ENCODE data around the gene IMMP1L. TPM values are rescaled to one million over a fixed set of nuclear protein-coding genes. Genes with fewer than 3 reads are reported as not detected.

Gene IMMP1L
- total RNA-seq, 1 donor from 2014 or later, result 22.3 TPM

- Mint-ChIP-seq H3K27me3 (ENCODE audit: insufficient read depth) (no peaks in the 10 kb centered on the region), H3K4me1 (ENCODE audit: low read depth) (no peaks in the 10 kb centered on the region), H3K9me3 (peaks cover 3% of the 10 kb centered on the region), H3K4me3 (no peak overlapping the region), H3K27ac (no peak overlapping the region), H3K36me3 (ENCODE audit: low read depth) (peaks cover 25% of the 10 kb centered on the region)
- no peak for DNase-seq (ENCODE audit: low spot score)
- intact Hi-C loops (cut with micrococcal nuclease), result no loop called here
These were observed 58.6 kb downstream of the IMMP1L start for GRCh38 chr11:31450841-31451240.

GRCh38 chr11:31449040-31449439 is 60.4 kb downstream of the IMMP1L start:
- Mint-ChIP-seq H3K9me3 (peaks cover 3% of the 10 kb centered on the region), H3K27ac (no peak overlapping the region), H3K4me1 (ENCODE audit: low read depth) (no peaks in the 10 kb centered on the region), H3K4me3 (no peak overlapping the region), H3K27me3 (ENCODE audit: insufficient read depth) (no peaks in the 10 kb centered on the region), H3K36me3 (ENCODE audit: low read depth) (peaks cover 25% of the 10 kb centered on the region)
- no peak for DNase-seq (ENCODE audit: low spot score)
- intact Hi-C loops (cut with micrococcal nuclease), result no loop called here

- intact Hi-C loops (cut with micrococcal nuclease), result no loop called here
- no peak overlapping the region for H3K4me3 Mint-ChIP-seq
- no peak for DNase-seq (ENCODE audit: low spot score)
These were observed 63.8 kb downstream of the IMMP1L start for GRCh38 chr11:31445621-31446020.

GRCh38 chr11:31443802-31444201 is 65.6 kb downstream of the IMMP1L start:
- intact Hi-C loops (cut with micrococcal nuclease), result no loop called here
- Mint-ChIP-seq H3K27me3 (ENCODE audit: insufficient read depth) (no peaks in the 10 kb centered on the region), H3K9me3 (peaks cover 3% of the 10 kb centered on the region), H3K36me3 (ENCODE audit: low read depth) (peaks cover 11% of the 10 kb centered on the region), H3K27ac (no peak overlapping the region), H3K4me1 (ENCODE audit: low read depth) (no peaks in the 10 kb centered on the region), H3K4me3 (no peak overlapping the region)
- DNase-seq (ENCODE audit: low spot score), result no peak

More at GRCh38 chr11:31445621-31446020, 63.8 kb downstream of the IMMP1L start:
- Mint-ChIP-seq H3K9me3 (peaks cover 3% of the 10 kb centered on the region), H3K36me3 (ENCODE audit: low read depth) (peaks cover 14% of the 10 kb centered on the region), H3K27me3 (ENCODE audit: insufficient read depth) (no peaks in the 10 kb centered on the region), H3K27ac (no peak overlapping the region), H3K4me1 (ENCODE audit: low read depth) (no peaks in the 10 kb centered on the region)

GRCh38 chr11:31442086-31442485 is 67.3 kb downstream of the IMMP1L start:
- DNase-seq (ENCODE audit: low spot score), result no peak
- Mint-ChIP-seq H3K36me3 (ENCODE audit: low read depth) (peaks cover 5% of the 10 kb centered on the region), H3K9me3 (peaks cover 8% of the 10 kb centered on the region), H3K4me1 (ENCODE audit: low read depth) (peaks cover 14% of the 10 kb centered on the region), H3K27ac (no peak overlapping the region), H3K4me3 (no peak overlapping the region), H3K27me3 (ENCODE audit: insufficient read depth) (no peaks in the 10 kb centered on the region)
- intact Hi-C loops (cut with micrococcal nuclease), result no loop called here

GRCh38 chr11:31441296-31441695 is 68.1 kb downstream of the IMMP1L start:
- no peak for DNase-seq (ENCODE audit: low spot score)
- no peak overlapping the region for H3K4me3 Mint-ChIP-seq
- H3K36me3 Mint-ChIP-seq (ENCODE audit: low read depth), result peaks cover 4% of the 10 kb centered on the region
- intact Hi-C loops (cut with micrococcal nuclease), result no loop called here
- H3K27me3 Mint-ChIP-seq (ENCODE audit: insufficient read depth), result no peaks in the 10 kb centered on the region
- peaks cover 18% of the 10 kb centered on the region for H3K4me1 Mint-ChIP-seq (ENCODE audit: low read depth)
- peaks cover 7% of the 10 kb centered on the region for H3K9me3 Mint-ChIP-seq
- H3K27ac Mint-ChIP-seq, result no peak overlapping the region

GRCh38 chr11:31437742-31438435 is 71.5 kb downstream of the IMMP1L start:
- no peak for DNase-seq (ENCODE audit: low spot score)
- peaks cover 18% of the 10 kb centered on the region for H3K4me1 Mint-ChIP-seq (ENCODE audit: low read depth)
- no peaks in the 10 kb centered on the region for H3K27me3 Mint-ChIP-seq (ENCODE audit: insufficient read depth)
- H3K4me3 Mint-ChIP-seq, result no peak overlapping the region
- peak overlapping the region; percentile 62 for H3K27ac Mint-ChIP-seq
- H3K36me3 Mint-ChIP-seq (ENCODE audit: low read depth), result no peaks in the 10 kb centered on the region
- intact Hi-C loops (cut with micrococcal nuclease), result no loop called here
- peaks cover 7% of the 10 kb centered on the region for H3K9me3 Mint-ChIP-seq

- Mint-ChIP-seq H3K4me1 (ENCODE audit: low read depth) (peaks cover 18% of the 10 kb centered on the region), H3K4me3 (no peak overlapping the region), H3K27ac (no peak overlapping the region), H3K27me3 (ENCODE audit: insufficient read depth) (no peaks in the 10 kb centered on the region), H3K36me3 (ENCODE audit: low read depth) (peaks cover 7% of the 10 kb centered on the region), H3K9me3 (peaks cover 7% of the 10 kb centered on the region)
- DNase-seq (ENCODE audit: low spot score), result no peak
- intact Hi-C loops (cut with micrococcal nuclease), result no loop called here
These were observed 75.6 kb downstream of the IMMP1L start for GRCh38 chr11:31433851-31434250.

GRCh38 chr11:31424652-31425051 is 84.8 kb downstream of the IMMP1L start:
- no peak for DNase-seq (ENCODE audit: low spot score)
- no peak overlapping the region for H3K4me3 Mint-ChIP-seq
- H3K27ac Mint-ChIP-seq, result no peak overlapping the region
- peaks cover 1% of the 10 kb centered on the region for H3K36me3 Mint-ChIP-seq (ENCODE audit: low read depth)
- no peaks in the 10 kb centered on the region for H3K27me3 Mint-ChIP-seq (ENCODE audit: insufficient read depth)
- no peaks in the 10 kb centered on the region for H3K9me3 Mint-ChIP-seq
- intact Hi-C loops (cut with micrococcal nuclease), result no loop called here
- no peaks in the 10 kb centered on the region for H3K4me1 Mint-ChIP-seq (ENCODE audit: low read depth)

- Mint-ChIP-seq H3K27ac (no peak overlapping the region), H3K36me3 (ENCODE audit: low read depth) (peaks cover 1% of the 10 kb centered on the region), H3K4me1 (ENCODE audit: low read depth) (no peaks in the 10 kb centered on the region), H3K27me3 (ENCODE audit: insufficient read depth) (no peaks in the 10 kb centered on the region), H3K9me3 (no peaks in the 10 kb centered on the region), H3K4me3 (no peak overlapping the region)
- intact Hi-C loops (cut with micrococcal nuclease), result no loop called here
- DNase-seq (ENCODE audit: low spot score), result no peak
These were observed 86.7 kb downstream of the IMMP1L start for GRCh38 chr11:31422703-31423102.

- Mint-ChIP-seq H3K4me3 (no peak overlapping the region), H3K27me3 (ENCODE audit: insufficient read depth) (no peaks in the 10 kb centered on the region), H3K9me3 (no peaks in the 10 kb centered on the region), H3K27ac (no peak overlapping the region), H3K36me3 (ENCODE audit: low read depth) (peaks cover 1% of the 10 kb centered on the region), H3K4me1 (ENCODE audit: low read depth) (no peaks in the 10 kb centered on the region)
- no peak for DNase-seq (ENCODE audit: low spot score)
- intact Hi-C loops (cut with micrococcal nuclease), result no loop called here
These were observed 87.6 kb downstream of the IMMP1L start for GRCh38 chr11:31421820-31422219.

GRCh38 chr11:31419669-31420068 is 89.8 kb downstream of the IMMP1L start:
- DNase-seq (ENCODE audit: low spot score), result no peak
- H3K4me1 Mint-ChIP-seq (ENCODE audit: low read depth), result no peaks in the 10 kb centered on the region
- H3K27ac Mint-ChIP-seq, result no peak overlapping the region
- intact Hi-C loops (cut with micrococcal nuclease), result no loop called here
- no peaks in the 10 kb centered on the region for H3K36me3 Mint-ChIP-seq (ENCODE audit: low read depth)
- H3K27me3 Mint-ChIP-seq (ENCODE audit: insufficient read depth), result no peaks in the 10 kb centered on the region
- no peak overlapping the region for H3K4me3 Mint-ChIP-seq
- no peaks in the 10 kb centered on the region for H3K9me3 Mint-ChIP-seq

- Mint-ChIP-seq H3K27me3 (ENCODE audit: insufficient read depth) (no peaks in the 10 kb centered on the region), H3K36me3 (ENCODE audit: low read depth) (no peaks in the 10 kb centered on the region), H3K9me3 (no peaks in the 10 kb centered on the region), H3K4me3 (no peak overlapping the region), H3K27ac (no peak overlapping the region), H3K4me1 (ENCODE audit: low read depth) (no peaks in the 10 kb centered on the region)
- intact Hi-C loops (cut with micrococcal nuclease), result no loop called here
- no peak for DNase-seq (ENCODE audit: low spot score)
These were observed 90.3 kb downstream of the IMMP1L start for GRCh38 chr11:31419138-31419537.

GRCh38 chr11:31417816-31418215 is 91.6 kb downstream of the IMMP1L start:
- no peak overlapping the region for H3K4me3 Mint-ChIP-seq
- no peaks in the 10 kb centered on the region for H3K27me3 Mint-ChIP-seq (ENCODE audit: insufficient read depth)
- no peaks in the 10 kb centered on the region for H3K4me1 Mint-ChIP-seq (ENCODE audit: low read depth)
- DNase-seq (ENCODE audit: low spot score), result no peak
- no peak overlapping the region for H3K27ac Mint-ChIP-seq
- no peaks in the 10 kb centered on the region for H3K9me3 Mint-ChIP-seq
- H3K36me3 Mint-ChIP-seq (ENCODE audit: low read depth), result no peaks in the 10 kb centered on the region
- intact Hi-C loops (cut with micrococcal nuclease), result no loop called here
